H1 (cell line): ENCODE data around the gene ANO2. TPM values are rescaled to one million over a fixed set of nuclear protein-coding genes. Genes with fewer than 3 reads are reported as not detected.

Experiments used
- CTCF ChIA-PET: fragments of 300-600 bp; sonication (Branson Sonifier 250); formaldehyde crosslinking; loops from one replicate; lab custom pipeline; 2021; ENCODE audit not compliant: partially characterized antibody; lab: Charles Lee
- POLR2A ChIA-PET: fragments of 300-600 bp; sonication (Branson Sonifier 250); formaldehyde crosslinking; loops from one replicate; lab custom pipeline; 2021; ENCODE audit warnings: inconsistent platforms; ENCODE audit not compliant: partially characterized antibody; lab: Charles Lee
- DNase-seq, 2 experiments: peaks; one replicate each; pipeline versions ENCODE4 v3.0.0 to v3.0.0-alpha.2; 2010 to 2022; ENCODE audit warnings: low spot score in 2 of 2, low read depth in 1 of 2, mixed read lengths in 1 of 2
- FAIRE-seq: peaks from 2 replicates; lab custom pipeline; 2011; peaks lifted over from hg19 to GRCh38; lab: Jason Lieb, UNC
- H2AFZ ChIP-seq: 2 replicates; pipeline ENCODE4 v1.8.1; 2012; ENCODE audit warnings: low read length, inconsistent platforms
- H2AK5ac ChIP-seq: 2 replicates; pipeline ENCODE4 v1.6.1; 2013; ENCODE audit warnings: low read depth, low read length
- H2BK120ac ChIP-seq: replicated peaks from 2 replicates; pipeline ENCODE3; 2013; ENCODE audit warnings: low read depth, low read length, inconsistent platforms
- H2BK12ac ChIP-seq: 2 replicates; pipeline ENCODE4 v1.6.1; 2013; ENCODE audit warnings: low read depth, low read length
- H2BK15ac ChIP-seq: 2 replicates; pipeline ENCODE4 v1.6.1; 2013; ENCODE audit warnings: low read length
- H2BK20ac ChIP-seq: 2 replicates; pipeline ENCODE4 v1.6.1; 2013; ENCODE audit warnings: low read length
- H2BK5ac ChIP-seq: 2 replicates; pipeline ENCODE4 v1.6.1; 2013; ENCODE audit warnings: low read depth, low read length
- H3K14ac ChIP-seq: 2 replicates; pipeline ENCODE4 v1.6.1; 2013; ENCODE audit warnings: inconsistent platforms; ENCODE audit not compliant: insufficient read length
- H3K18ac ChIP-seq: 2 replicates; pipeline ENCODE4 v1.6.1; 2013; ENCODE audit warnings: low read length; ENCODE audit errors: extremely low read depth
- H3K23ac ChIP-seq: 2 replicates; pipeline ENCODE4 v1.6.1; 2013; ENCODE audit warnings: inconsistent platforms; ENCODE audit not compliant: insufficient read length
- H3K23me2 ChIP-seq: 2 replicates; pipeline ENCODE4 v1.6.1; 2013; ENCODE audit warnings: low read depth, low read length
- H3K27ac ChIP-seq: 2 replicates; pipeline ENCODE4 v1.6.1; 2011; ENCODE audit warnings: low read depth, low read length, inconsistent platforms
- H3K27me3 ChIP-seq, 4 experiments: replicated peaks in 1 of 4; 1 replicate in 1 of 4; 2 replicates in 3 of 4; pipeline versions ENCODE4 v1.6.1 to v1.8.1; 2011 to 2013; ENCODE audit warnings: low read length in 3 of 4, mild to moderate bottlenecking in 3 of 4, inconsistent platforms in 2 of 4, mixed read lengths in 2 of 4, moderate library complexity in 1 of 4; ENCODE audit not compliant: control insufficient read depth in 3 of 4, insufficient read depth in 3 of 4; ENCODE audit errors: extremely low read depth in 1 of 4
- H3K36me3 ChIP-seq, 4 experiments: 2 replicates each; pipeline versions ENCODE4 v1.6.1 to v1.8.1; 2011 to 2013; ENCODE audit warnings: mild to moderate bottlenecking in 4 of 4, low read length in 3 of 4, moderate library complexity in 2 of 4, control low read depth in 1 of 4, inconsistent platforms in 1 of 4; ENCODE audit not compliant: insufficient read depth in 4 of 4, control insufficient read depth in 2 of 4
- H3K4ac ChIP-seq: replicated peaks from 2 replicates; pipeline ENCODE3; 2013; ENCODE audit warnings: low read length, low read depth, mixed read lengths, inconsistent platforms; ENCODE audit not compliant: insufficient read length
- H3K4me1 ChIP-seq, 4 experiments: replicated peaks in 1 of 4; 1 replicate in 1 of 4; 2 replicates in 3 of 4; pipeline versions ENCODE4 v1.6.1 to v1.8.1; 2011 to 2013; ENCODE audit warnings: low read length in 3 of 4, inconsistent platforms in 2 of 4, mixed read lengths in 1 of 4; ENCODE audit not compliant: insufficient read depth in 4 of 4, control insufficient read depth in 3 of 4
- H3K4me2 ChIP-seq, 2 experiments: 2 replicates each; pipeline versions ENCODE4 v1.6.1 to v1.8.1; 2011 to 2013; ENCODE audit warnings: low read depth in 2 of 2, low read length in 2 of 2, control low read depth in 1 of 2, inconsistent platforms in 1 of 2, mild to moderate bottlenecking in 1 of 2; ENCODE audit not compliant: insufficient read depth in 1 of 2
- H3K4me3 ChIP-seq, 4 experiments: fragments of 200-600, 300-600 bp in 1 of 4; sonication (generic), shearing (Covaris generic), sonication (Bioruptor Twin) in 1 of 4; 2 replicates each; pipeline versions ENCODE4 v1.5.1 to v1.8.1; 2011 to 2016; ENCODE audit warnings: low read length in 4 of 4, low read depth in 3 of 4, control low read depth in 2 of 4, inconsistent platforms in 2 of 4, mild to moderate bottlenecking in 2 of 4, mixed read lengths in 1 of 4, moderate library complexity in 1 of 4; ENCODE audit not compliant: insufficient read depth in 2 of 4; ENCODE audit errors: extremely low read depth in 1 of 4
- H3K56ac ChIP-seq: replicated peaks from 2 replicates; pipeline ENCODE3; 2013; ENCODE audit warnings: low read depth, mild to moderate bottlenecking, mixed read lengths, low read length, inconsistent platforms; ENCODE audit not compliant: insufficient read length
- H3K79me1 ChIP-seq: 2 replicates; pipeline ENCODE4 v1.6.1; 2013; ENCODE audit warnings: low read depth, low read length, control low read depth
- H3K79me2 ChIP-seq, 2 experiments: 2 replicates each; pipeline versions ENCODE4 v1.6.1 to v1.8.1; 2012 to 2013; ENCODE audit warnings: low read length in 2 of 2, mild to moderate bottlenecking in 2 of 2, inconsistent platforms in 1 of 2; ENCODE audit not compliant: insufficient read depth in 2 of 2, control insufficient read depth in 1 of 2
- H3K9ac ChIP-seq, 4 experiments: replicated peaks in 1 of 4; 1 replicate in 1 of 4; 2 replicates in 3 of 4; pipeline versions ENCODE4 v1.6.1 to v1.8.1; 2011 to 2013; ENCODE audit warnings: low read depth in 3 of 4, low read length in 3 of 4, control low read depth in 2 of 4, mild to moderate bottlenecking in 2 of 4, moderate library complexity in 2 of 4, inconsistent platforms in 1 of 4; ENCODE audit errors: extremely low read depth in 1 of 4
- H3K9me3 ChIP-seq, 2 experiments: 2 replicates each; pipeline versions ENCODE4 v1.6.1 to v1.8.1; 2012 to 2013; ENCODE audit warnings: mild to moderate bottlenecking in 2 of 2, moderate library complexity in 2 of 2, control low read depth in 1 of 2, inconsistent platforms in 1 of 2, low read depth in 1 of 2, low read length in 1 of 2, mixed read lengths in 1 of 2; ENCODE audit not compliant: insufficient read depth in 2 of 2
- H4K20me1 ChIP-seq, 2 experiments: replicated peaks in 1 of 2; 2 replicates each; pipeline versions ENCODE3 to v1.8.1; 2011 to 2013; ENCODE audit warnings: inconsistent platforms in 2 of 2, low read length in 2 of 2, mild to moderate bottlenecking in 1 of 2; ENCODE audit not compliant: insufficient read depth in 2 of 2, control insufficient read depth in 1 of 2
- H4K5ac ChIP-seq: 2 replicates; pipeline ENCODE4 v1.6.1; 2013; ENCODE audit warnings: low read length, low read depth, mixed read lengths, inconsistent platforms; ENCODE audit not compliant: insufficient read length
- H4K8ac ChIP-seq: 2 replicates; pipeline ENCODE4 v1.8.0; 2013; ENCODE audit warnings: mild to moderate bottlenecking, moderate library complexity, low read length, inconsistent platforms; ENCODE audit not compliant: insufficient read depth; ENCODE audit errors: extremely low read depth
- H4K91ac ChIP-seq: replicated peaks from 2 replicates; pipeline ENCODE3; 2013; ENCODE audit warnings: low read length, mixed read lengths, inconsistent platforms; ENCODE audit not compliant: insufficient read length
- BACH1 ChIP-seq: IDR thresholded peaks from 2 replicates; pipeline ENCODE4 v1.6.1; 2012; ENCODE audit warnings: low read length, improper control_type of control experiment
- BRCA1 ChIP-seq: IDR thresholded peaks from 2 replicates; pipeline ENCODE4 v1.6.1; 2012; ENCODE audit warnings: low read depth, low read length, improper control_type of control experiment
- CHD2 ChIP-seq: IDR thresholded peaks from 2 replicates; pipeline ENCODE4 v1.6.1; 2012; ENCODE audit warnings: low read length, improper control_type of control experiment
- EZH2 ChIP-seq: fragments of 200-600 bp; sonication (generic); IDR thresholded peaks from 2 replicates; pipeline ENCODE4 v1.7.1; 2012; ENCODE audit warnings: low read depth, mild to moderate bottlenecking, moderate library complexity, low read length, inconsistent platforms; ENCODE audit not compliant: severe bottlenecking
- HDAC2 ChIP-seq, 2 experiments: fragments of 300-600 bp in 1 of 2; sonication (generic) in 1 of 2; IDR thresholded peaks; 2 replicates each; pipeline ENCODE4 v1.6.1; 2011 to 2012; ENCODE audit warnings: low read depth in 2 of 2, low read length in 2 of 2, mild to moderate bottlenecking in 2 of 2, moderate library complexity in 2 of 2, borderline replicate concordance in 1 of 2, inconsistent platforms in 1 of 2
- PHF8 ChIP-seq: fragments of 200-600 bp; sonication (generic); conservative IDR thresholded peaks from 2 replicates; pipeline ENCODE4 v1.7.1; 2012; ENCODE audit warnings: low read depth, mild to moderate bottlenecking, inconsistent platforms, low read length, moderate library complexity
- RFX5 ChIP-seq: IDR thresholded peaks from 2 replicates; pipeline ENCODE4 v1.6.1; 2011; ENCODE audit warnings: low read depth, low read length, improper control_type of control experiment, borderline replicate concordance
- SAP30 ChIP-seq: fragments of 300-600 bp; sonication (generic); IDR thresholded peaks from 2 replicates; pipeline ENCODE4 v1.7.1; 2012; ENCODE audit warnings: low read length, moderate library complexity, mild to moderate bottlenecking, inconsistent platforms; ENCODE audit not compliant: insufficient read depth, insufficient replicate concordance
- TAF1 ChIP-seq: IDR thresholded peaks from 2 replicates; pipeline ENCODE4 v1.6.1; 2011; ENCODE audit warnings: mild to moderate bottlenecking, low read depth, low read length
- TBP ChIP-seq: IDR thresholded peaks from 2 replicates; pipeline ENCODE4 v1.6.1; 2011; ENCODE audit warnings: low read depth, low read length, improper control_type of control experiment
- YY1 ChIP-seq: IDR thresholded peaks from 2 replicates; pipeline ENCODE4 v1.6.1; 2011; ENCODE audit warnings: low read depth, mild to moderate bottlenecking, low read length
- WGBS, 2 experiments: shearing (Covaris generic) in 1 of 2; methylation state at CpG; one replicate each; pipeline versions ENCODE4 v1.1.6 to v1.1.7; 2013 to 2015; ENCODE audit warnings: low lambda C conversion rate in 2 of 2, mixed read lengths in 2 of 2, inconsistent platforms in 1 of 2, low coverage in 1 of 2, missing lambda C conversion rate in 1 of 2; ENCODE audit not compliant: insufficient replicate concordance in 2 of 2, insufficient coverage in 1 of 2, insufficient read length in 1 of 2; ENCODE audit errors: extremely low coverage in 1 of 2, missing lambda C conversion rate in 1 of 2; 5-methylcytosine and 5-hydroxymethylcytosine counted together
- polyA plus RNA-seq, 7 experiments: library from polyadenylated mRNA; depleted of rRNA in 3 of 7; stranded (reverse) in 5 of 7; unstranded in 2 of 7; fragments of >200 nt in 5 of 7; fragments of 200-250 nt in 2 of 7; gene quantifications; 1 replicate in 5 of 7; 2 replicates in 1 of 7; 4 replicates in 1 of 7; pipeline versions ENCODE4 v1.2.1 to v1.2.3, GENCODE V29; 2011 to 2013; ENCODE audit warnings: missing spikeins in 2 of 7, mixed read lengths in 2 of 7
- total RNA-seq: library from RNA; stranded (reverse); fragmentation: NEBNext Ultra II Directional; extraction: Animal tissue kit (Norgen Biotek cat#: 25700); gene quantifications from 2 replicates; pipeline ENCODE4 v1.2.1, GENCODE V29; 2021

ANO2 gene
- total and polyA plus RNA-seq, 2 of the 8 experiments (the other 6 are each of a cell fraction or from before 2014, with no cell fraction given), result 1.9 to 5.5 TPM

DNA sequence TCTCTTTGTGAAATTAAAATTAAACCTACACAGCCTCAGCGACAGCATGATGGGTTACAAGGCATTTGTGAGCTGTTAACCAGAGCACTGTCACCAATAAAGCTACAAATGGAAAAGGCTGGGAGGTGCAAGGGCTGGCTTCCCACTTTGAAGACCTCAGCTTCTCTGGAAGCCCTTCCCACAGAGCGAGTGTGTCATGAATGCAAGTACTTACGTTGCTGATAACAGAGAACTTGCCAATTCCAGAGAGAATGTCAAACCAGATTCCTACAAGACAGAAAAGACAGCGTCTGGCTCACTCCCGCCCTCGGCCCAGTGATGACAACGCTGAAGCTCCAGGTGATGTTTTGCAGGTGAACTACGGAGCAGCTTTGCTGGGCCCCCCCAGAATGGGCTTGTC is 367.3 kb downstream of the ANO2 start:
- no peak overlapping the region for H3K27ac ChIP-seq
- H3K23ac ChIP-seq, result no peak overlapping the region
- DNase-seq, result no peak
- no peak overlapping the region for H3K9ac ChIP-seq
- H3K4ac ChIP-seq, result no peak overlapping the region
- POLR2A ChIA-PET, result interaction anchor here (0.6 kb wide), 1 partner anchor 161 kb away, joined by 3 read pairs; no protein-coding TSS in a partner anchor
- FAIRE-seq, result no peak
- no peaks in the 10 kb centered on the region; a peak in 1 of 7 replicates for H3K4me1 ChIP-seq
- no peak overlapping the region for H3K14ac ChIP-seq
- H2BK12ac ChIP-seq, result no peak overlapping the region
- no peak overlapping the region for H2BK5ac ChIP-seq
- no peak overlapping the region for H3K56ac ChIP-seq
- no peaks in the 10 kb centered on the region for H4K20me1 ChIP-seq
- no peak overlapping the region for H4K8ac ChIP-seq
- H3K18ac ChIP-seq, result no peak overlapping the region
- no peaks in the 10 kb centered on the region for H3K79me1 ChIP-seq
- H2BK15ac ChIP-seq, result no peak overlapping the region
- no peaks in the 10 kb centered on the region for H3K9me3 ChIP-seq
- no peaks in the 10 kb centered on the region; the same call in 1 of the 2 replicates for H3K23me2 ChIP-seq
- H4K5ac ChIP-seq, result no peak overlapping the region
- H2AFZ ChIP-seq, result no peak overlapping the region
- no peaks in the 10 kb centered on the region for H3K79me2 ChIP-seq
- no peak overlapping the region for H3K4me3 ChIP-seq
- CTCF ChIA-PET, result interaction anchor here (0.6 to 3.6 kb wide), 6 partner anchors 10 to 312 kb away, joined by 3 to 9 read pairs (median 4); no protein-coding TSS in a partner anchor
- H2BK120ac ChIP-seq, result no peak overlapping the region
- no peak overlapping the region for H2BK20ac ChIP-seq
- H3K4me2 ChIP-seq, result no peak overlapping the region
- WGBS, 2 experiments, result 86% methylated on average over 8 of the region's 8 CpGs; no CpG with 5 or more reads in 1 of the 2 experiments
- H3K36me3 ChIP-seq, result no peaks in the 10 kb centered on the region
- no peaks in the 10 kb centered on the region for H3K27me3 ChIP-seq
- TF ChIP-seq RFX5 (no peak), EZH2 (no peak), CHD2 (no peak), YY1 (no peak), SAP30 (no peak), TAF1 (no peak), TBP (no peak), PHF8 (no peak), BACH1 (no peak), BRCA1 (no peak), HDAC2 (IDR thresholded peaks at IDR 0.05; ENCODE audit: borderline replicate concordance in 1 of 2, low read depth in 2 of 2, low read length in 2 of 2) (no peak)
- H4K91ac ChIP-seq, result no peak overlapping the region
- H2AK5ac ChIP-seq, result no peak overlapping the region
